Mesodermal cell (in vitro differentiated cells): Measurements from ENCODE around the gene MMP12.

ENCODE experiments used
- H3K27ac ChIP-seq: 2 replicates; pipeline ENCODE4 v1.7.0; 2013; ENCODE audit warnings: mild to moderate bottlenecking, low read depth, low read length, moderate library complexity; ENCODE audit not compliant: severe bottlenecking
- H3K36me3 ChIP-seq: 2 replicates; pipeline ENCODE4 v1.7.1; 2013; ENCODE audit warnings: mild to moderate bottlenecking, low read length, moderate library complexity; ENCODE audit not compliant: control insufficient read depth, insufficient read depth
- H3K4me1 ChIP-seq: one replicate; pipeline ENCODE4 v1.7.1; 2013; ENCODE audit warnings: mild to moderate bottlenecking, low read length; ENCODE audit not compliant: insufficient read depth, control insufficient read depth, poor library complexity, severe bottlenecking
- H3K4me3 ChIP-seq: 2 replicates; pipeline ENCODE4 v1.7.0; 2013; ENCODE audit warnings: low read length, control low read depth, mild to moderate bottlenecking; ENCODE audit not compliant: insufficient read depth, poor library complexity, severe bottlenecking; ENCODE audit errors: extremely low read depth
- H3K9me3 ChIP-seq: 2 replicates; pipeline ENCODE4 v1.7.1; 2013; ENCODE audit warnings: mild to moderate bottlenecking, low read length, moderate library complexity; ENCODE audit not compliant: control insufficient read depth
- WGBS, 2 experiments: methylation state at CpG; one replicate each; pipeline ENCODE4 v1.1.5; 2013; ENCODE audit warnings: missing lambda C conversion rate in 2 of 2; ENCODE audit not compliant: insufficient coverage in 2 of 2; 5-methylcytosine and 5-hydroxymethylcytosine counted together

MMP12 gene

DNA sequence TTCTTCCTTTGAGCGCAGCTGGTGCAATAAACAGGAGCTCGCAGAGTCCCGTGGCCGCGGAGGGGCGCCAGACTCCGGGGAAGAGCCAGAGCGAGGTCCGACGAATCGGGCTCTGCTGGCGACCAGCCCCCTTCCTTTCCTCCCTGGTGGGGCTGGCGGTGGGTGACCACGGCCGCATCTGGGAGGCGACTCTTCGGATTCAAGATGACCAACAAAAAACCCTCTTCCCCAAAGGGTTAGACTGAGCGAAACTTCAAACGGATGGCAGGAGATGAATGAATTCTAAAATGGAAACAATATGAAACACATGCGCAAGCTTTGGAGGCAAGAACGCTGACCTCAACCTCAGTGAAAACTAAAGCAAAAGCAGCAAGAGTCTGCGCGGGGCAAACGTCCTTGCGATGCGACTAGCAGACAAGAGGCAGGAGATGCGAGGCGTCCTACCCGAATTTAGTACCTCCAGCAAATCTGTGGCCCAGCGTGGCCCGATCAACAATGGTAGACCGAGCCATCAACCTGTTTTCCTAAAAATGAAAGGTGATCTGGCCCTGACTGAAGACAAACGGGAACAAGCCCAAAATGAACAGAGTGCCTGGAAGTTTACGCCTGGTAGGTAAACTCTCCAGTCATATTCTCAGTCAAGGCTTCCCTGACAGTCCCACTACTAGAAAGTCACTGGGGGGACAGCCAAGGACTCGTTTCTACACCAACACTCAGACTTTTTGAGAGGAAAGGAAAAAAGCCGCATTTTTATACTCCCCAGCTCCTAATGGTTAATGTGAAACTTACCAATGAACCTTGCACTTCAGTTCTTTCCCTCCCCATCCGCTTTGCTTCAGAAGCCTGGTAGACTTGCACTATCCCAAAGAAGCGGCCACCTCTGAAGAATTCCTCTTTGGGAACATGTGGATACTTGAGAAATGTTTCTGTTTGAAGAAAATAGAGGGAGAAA is 43.0 kb downstream of the MMP12 start:
- Histone ChIP-seq H3K27ac (no peak overlapping the region), H3K36me3 (no peaks in the 10 kb centered on the region), H3K4me1 (no peaks in the 10 kb centered on the region), H3K4me3 (no peak overlapping the region), H3K9me3 (no peaks in the 10 kb centered on the region)
- WGBS, 2 experiments = 89 to 95% methylated on average over 18 to 29 of the region's 38 CpGs

- 100% methylated on average over 1 of the region's 2 CpGs; no CpG with 5 or more reads in 1 of the 2 experiments for WGBS, 2 experiments
- Histone ChIP-seq H3K27ac (no peak overlapping the region), H3K9me3 (peaks cover 3% of the 10 kb centered on the region), H3K4me3 (no peak overlapping the region), H3K36me3 (no peaks in the 10 kb centered on the region), H3K4me1 (no peaks in the 10 kb centered on the region)
Observed at GRCh38 chr11:102831128-102831488, 43.7 kb downstream of the MMP12 start.

- no peak overlapping the region for H3K27ac ChIP-seq
- H3K4me1 ChIP-seq = no peaks in the 10 kb centered on the region
- no peaks in the 10 kb centered on the region for H3K36me3 ChIP-seq
- H3K4me3 ChIP-seq = no peak overlapping the region
- WGBS, 2 experiments = 87 to 100% methylated on average over 3 to 4 of the region's 5 CpGs
- peaks cover 6% of the 10 kb centered on the region for H3K9me3 ChIP-seq
Observed at GRCh38 chr11:102830001-102830727, 44.6 kb downstream of the MMP12 start.

- Histone ChIP-seq H3K27ac (no peak overlapping the region), H3K4me1 (no peaks in the 10 kb centered on the region), H3K36me3 (no peaks in the 10 kb centered on the region), H3K9me3 (peaks cover 6% of the 10 kb centered on the region), H3K4me3 (no peak overlapping the region)
- whole genome bisulfite sequencing, 2 experiments = 84 to 85% methylated on average over 4 to 5 of the region's 6 CpGs
Observed at GRCh38 chr11:102829316-102830000, 45.3 kb downstream of the MMP12 start.

GRCh38 chr11:102824556-102824955 is 50.2 kb downstream of the MMP12 start:
- Histone ChIP-seq H3K36me3 (no peaks in the 10 kb centered on the region), H3K4me3 (no peak overlapping the region), H3K4me1 (no peaks in the 10 kb centered on the region), H3K27ac (no peak overlapping the region), H3K9me3 (peaks cover 6% of the 10 kb centered on the region)
- no CpG with 5 or more reads among the region's 1 CpG for WGBS, 2 experiments

DNA sequence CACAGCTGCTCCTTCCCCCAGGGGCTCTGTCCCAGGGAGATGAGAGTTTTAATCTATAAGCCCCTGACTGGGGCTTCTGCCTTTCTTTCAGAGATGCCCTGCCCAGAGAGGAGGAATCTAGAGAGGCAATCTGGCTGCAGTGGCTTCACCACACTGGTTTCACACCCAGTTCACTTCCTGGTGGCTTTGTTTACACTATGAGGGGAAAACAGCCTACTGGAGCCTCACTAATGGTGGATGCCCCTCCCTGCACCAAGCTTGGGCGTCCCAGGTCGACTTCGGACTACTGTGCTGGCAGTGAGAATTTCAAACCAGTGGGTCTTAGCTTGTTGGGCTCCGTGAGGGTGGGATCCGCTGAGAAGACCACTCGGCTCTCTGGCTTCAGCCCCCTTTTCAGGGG is 55.3 kb downstream of the MMP12 start:
- no peak overlapping the region for H3K4me3 ChIP-seq
- H3K9me3 ChIP-seq = no peaks in the 10 kb centered on the region
- no peaks in the 10 kb centered on the region for H3K4me1 ChIP-seq
- no peak overlapping the region for H3K27ac ChIP-seq
- 73 to 83% methylated on average over 6 of the region's 6 CpGs for WGBS, 2 experiments
- H3K36me3 ChIP-seq = no peaks in the 10 kb centered on the region

DNA sequence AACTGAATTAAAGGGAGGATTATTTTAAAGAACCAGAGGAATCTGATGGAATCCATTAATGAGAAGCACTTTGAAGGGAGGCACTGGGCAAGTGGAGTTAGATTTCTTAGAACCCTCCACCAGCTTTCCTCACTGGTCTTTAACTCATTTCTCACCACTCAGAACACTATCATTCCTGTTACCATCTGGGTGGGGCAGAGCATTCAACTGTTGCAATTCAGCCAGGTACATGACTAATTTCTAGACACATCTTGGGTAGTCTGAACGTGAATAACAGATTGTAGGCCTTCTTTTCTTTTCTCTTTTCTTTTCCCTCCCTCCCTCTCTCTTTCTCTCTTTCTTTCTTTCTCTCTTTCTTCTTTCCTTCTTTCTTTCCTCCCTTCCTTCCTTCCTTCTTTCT is 61.3 kb downstream of the MMP12 start:
- Histone ChIP-seq H3K27ac (no peak overlapping the region), H3K4me3 (no peak overlapping the region), H3K36me3 (no peaks in the 10 kb centered on the region), H3K4me1 (no peaks in the 10 kb centered on the region), H3K9me3 (no peaks in the 10 kb centered on the region)
- WGBS, 2 experiments = 75 to 85% methylated on average over 1 of the region's 1 CpG
